Daoy (cell line): ENCODE measurements around the gene PPFIBP1. TPM values are rescaled to one million over a fixed set of nuclear protein-coding genes. Genes with fewer than 3 reads are reported as not detected.
"Not testable (repeated sequence)": the region's sequence is repeated elsewhere in the genome, so short reads cannot be mapped to it uniquely, and the experiment has no call there.

ENCODE experiments used
- DNase-seq: peaks from one replicate; pipeline ENCODE4 v3.0.0-alpha.2; 2015; ENCODE audit warnings: low read depth
- total RNA-seq: library from RNA; depleted of rRNA; stranded (reverse); fragments of >200 nt; shearing (Covaris generic); gene quantifications from 2 replicates; pipeline ENCODE4 v1.2.3, GENCODE V29; 2014; rRNA removed

The PPFIBP1 gene
- total RNA-seq, 1 experiment from 2014 or later, result 77.7 TPM

DNA sequence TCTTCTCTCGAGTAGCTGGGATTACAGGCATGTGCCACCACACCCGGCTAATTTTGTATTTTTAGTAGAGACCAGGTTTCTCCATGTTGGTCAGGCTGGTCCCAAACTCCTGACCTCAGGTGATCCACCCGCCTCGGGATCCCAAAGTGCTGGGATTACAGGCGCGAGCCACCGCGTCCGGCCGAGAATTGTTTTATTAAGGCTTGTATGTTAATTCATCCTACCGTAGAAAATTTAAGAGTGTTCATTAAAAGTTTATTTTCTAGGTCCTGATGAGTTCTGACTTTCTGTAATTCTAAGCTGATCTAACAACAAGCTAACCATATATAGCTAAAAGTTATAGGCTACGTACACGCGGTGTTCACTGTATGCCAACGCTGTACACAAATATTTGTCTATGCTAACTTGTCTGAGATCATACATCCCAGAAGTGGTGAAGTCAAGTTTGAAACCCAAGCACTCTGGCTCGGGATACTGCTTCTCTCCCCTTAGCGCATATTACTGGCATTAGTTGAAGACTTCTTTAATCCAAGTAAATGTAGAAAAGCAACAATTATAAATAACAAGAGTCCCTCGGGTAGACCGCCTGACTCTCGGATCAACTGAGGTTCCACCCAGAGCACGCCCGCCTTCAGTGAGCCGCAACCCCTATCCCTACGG, 186.1 kb downstream of the PPFIBP1 start:
- peak; percentile 29 for DNase-seq

DNA sequence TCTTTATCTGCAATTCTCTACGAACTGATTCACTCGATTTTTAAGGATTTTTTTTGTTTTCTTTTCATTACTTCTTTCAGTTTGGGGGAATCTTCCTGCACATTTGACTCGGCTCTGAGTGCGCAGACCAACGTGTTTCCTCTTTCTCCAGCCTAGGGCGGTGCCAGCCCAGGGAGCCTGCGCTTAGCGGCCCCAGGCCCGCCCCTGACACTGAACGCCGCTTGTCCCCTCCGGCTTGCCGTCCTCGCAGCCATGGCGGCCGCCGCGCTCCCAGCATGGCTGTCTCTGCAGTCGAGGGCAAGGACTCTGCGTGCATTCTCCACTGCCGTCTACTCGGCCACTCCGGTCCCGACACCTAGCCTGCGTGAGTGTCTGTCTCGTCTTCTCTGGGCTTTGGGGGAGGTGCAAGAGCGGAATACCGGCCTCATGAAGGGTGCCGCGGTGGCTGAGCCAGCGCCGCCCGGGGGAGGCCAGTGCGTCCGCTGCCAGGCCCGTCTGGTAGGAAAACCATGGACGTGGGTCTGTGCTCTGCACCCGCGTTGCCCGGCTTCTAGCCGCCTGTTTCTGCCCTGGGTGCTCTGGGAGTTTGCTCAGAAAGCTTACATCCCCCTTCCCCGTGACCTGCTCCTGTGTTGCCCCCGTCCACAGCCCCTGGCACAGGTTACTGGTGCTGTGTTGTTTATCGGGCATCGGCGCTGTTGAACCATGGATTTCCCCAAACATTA, 186.7 kb downstream of the PPFIBP1 start, which contains the start of gene MRPS35:
TSS of gene MRPS35 (plus strand) at position 241 of the 725 bp plus-strand sequence. CDS start at position 253, 12 bp downstream.
- peak; percentile 97 for DNase-seq

- DNase-seq, result no peak
These were observed 187.3 kb downstream of the PPFIBP1 start for GRCh38 chr12:27711317-27711682.

DNA sequence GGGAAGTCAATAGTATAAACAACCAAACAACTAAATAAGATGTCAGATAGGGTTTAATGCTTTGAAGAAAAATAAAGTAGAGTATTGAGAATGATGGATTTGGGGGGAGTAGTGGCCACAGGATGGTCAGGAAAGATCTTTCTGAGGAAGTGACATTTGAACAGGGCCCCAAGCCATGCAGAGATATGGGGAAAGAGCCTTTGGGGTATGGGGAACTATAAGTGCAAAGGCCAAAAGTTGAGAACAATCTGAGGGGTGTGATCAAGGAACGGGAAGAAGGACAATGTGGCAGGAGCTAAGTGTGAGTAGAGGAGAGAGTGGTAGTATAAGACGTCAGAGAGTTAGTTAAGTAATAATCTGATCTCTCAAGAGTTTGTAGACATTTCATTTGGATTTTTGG, 188.0 kb downstream of the PPFIBP1 start:
- DNase-seq, result no peak

DNA sequence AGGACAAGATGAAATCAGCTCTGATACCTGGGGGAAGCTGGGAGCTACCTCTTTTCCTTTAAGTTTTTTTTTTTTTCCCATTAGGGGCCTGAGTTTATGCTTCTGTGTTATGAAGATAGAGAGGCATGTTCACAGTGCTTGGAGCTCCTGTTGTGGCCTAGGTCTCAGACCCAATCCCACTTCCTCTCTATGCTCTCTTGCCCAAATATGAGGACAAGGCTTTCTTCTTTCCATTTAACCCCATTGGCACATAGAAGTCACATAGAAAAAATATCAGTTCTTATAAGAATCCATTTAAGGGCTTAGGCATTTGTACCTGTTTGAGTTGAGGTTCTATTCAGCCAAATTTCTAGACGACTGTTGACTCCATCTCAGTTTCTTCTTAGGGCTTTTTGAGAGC, 199.2 kb downstream of the PPFIBP1 start:
- no peak for DNase-seq

- DNase-seq, result no peak
These were observed 206.1 kb downstream of the PPFIBP1 start for GRCh38 chr12:27730097-27730588.

DNA sequence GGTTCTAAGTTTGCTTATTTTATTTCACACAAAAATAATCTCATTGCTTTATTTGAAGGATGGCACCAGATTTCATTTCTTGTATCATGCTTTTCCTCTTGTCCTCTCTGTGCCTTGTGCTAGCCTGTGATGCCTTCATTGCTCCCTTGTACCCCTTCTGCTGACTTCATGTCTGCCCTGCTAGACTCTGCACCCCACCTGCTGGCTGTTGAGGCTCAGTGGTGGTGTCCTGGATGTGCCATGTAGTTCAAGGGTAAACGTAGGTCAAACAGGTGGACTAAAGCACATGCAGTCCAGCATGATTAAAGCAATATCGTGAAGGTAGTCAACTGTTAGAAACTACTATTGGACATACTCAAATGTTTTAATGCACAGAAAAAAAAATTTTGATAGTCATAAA, 208.3 kb downstream of the PPFIBP1 start:
- DNase-seq, result no peak

DNA sequence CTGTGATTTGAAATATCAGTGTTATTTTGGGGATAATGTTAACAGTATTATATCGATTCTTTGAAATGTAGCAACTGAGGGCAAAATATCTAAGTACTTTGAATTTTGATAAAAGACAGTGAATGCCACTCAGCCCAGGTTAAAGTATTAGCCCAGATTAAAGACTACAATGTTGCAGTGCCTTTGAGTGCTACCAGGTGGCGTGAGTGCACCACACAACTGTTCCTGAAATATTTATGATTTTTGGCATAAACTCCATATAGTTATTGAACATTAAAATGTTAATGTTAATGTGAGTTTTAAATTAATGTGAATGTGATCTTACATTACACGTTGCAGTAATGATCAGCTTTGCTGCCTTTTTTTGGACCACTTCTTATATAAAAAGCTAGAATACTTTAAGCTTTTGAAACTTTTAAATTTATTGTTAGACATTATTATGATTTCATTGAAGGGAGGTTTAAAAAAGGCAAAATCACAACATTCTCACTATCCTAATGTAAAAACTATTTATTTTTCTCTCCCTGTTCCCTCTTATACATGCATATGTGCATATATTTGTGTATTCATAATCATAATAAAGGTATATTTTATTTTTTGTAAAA, 209.1 kb downstream of the PPFIBP1 start:
- DNase-seq, result peak; percentile 29

GRCh38 chr12:27733791-27734190, 209.8 kb downstream of the PPFIBP1 start:
- DNase-seq, result no peak

DNA sequence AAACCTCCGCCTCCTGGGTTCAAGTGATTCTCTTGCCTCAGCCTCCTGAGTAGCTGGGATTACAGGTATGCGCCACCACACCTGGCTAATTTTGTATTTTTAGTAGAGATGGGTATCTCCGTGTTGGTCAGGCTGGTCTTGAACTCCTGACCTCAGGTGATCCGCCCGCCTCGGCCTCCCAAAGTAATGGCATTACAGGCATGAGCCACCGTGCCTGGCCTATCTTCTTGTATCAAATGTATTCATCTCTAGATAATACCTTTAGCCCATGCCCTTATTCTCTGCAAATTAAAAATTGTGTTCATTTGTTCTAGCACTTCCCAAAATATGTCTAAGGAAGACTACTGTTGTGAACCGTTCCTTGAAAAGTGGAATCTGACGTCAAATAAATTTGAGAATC, 210.3 kb downstream of the PPFIBP1 start:
- not testable (repeated sequence) for DNase-seq

GRCh38 chr12:27743601-27744000, 219.6 kb downstream of the PPFIBP1 start:
- DNase-seq, result no peak

Other genes starting within 250 kb of the PPFIBP1 start
- gene BMAL2, start 191.4 kb upstream of the PPFIBP1 start, total RNA-seq, result 57.2 and 65.3 TPM in 2 replicates
- gene SMCO2, start 77.5 kb upstream of the PPFIBP1 start, total RNA-seq, result not detected in 2 replicates
- 1.8 TPM in 1 of 2 replicates, not detected in the other for gene REP15, start 172.2 kb downstream of the PPFIBP1 start, total RNA-seq
- 115 and 149 TPM in 2 replicates for gene MRPS35, start 186.6 kb downstream of the PPFIBP1 start, total RNA-seq